ENCODE measurements around the gene BBS2. TPM values are rescaled to one million over a fixed set of nuclear protein-coding genes. Genes with fewer than 3 reads are reported as not detected.

Gene BBS2
- total RNA-seq, 2 experiments from 2014 or later: 13.9 to 18.3 TPM

DNA sequence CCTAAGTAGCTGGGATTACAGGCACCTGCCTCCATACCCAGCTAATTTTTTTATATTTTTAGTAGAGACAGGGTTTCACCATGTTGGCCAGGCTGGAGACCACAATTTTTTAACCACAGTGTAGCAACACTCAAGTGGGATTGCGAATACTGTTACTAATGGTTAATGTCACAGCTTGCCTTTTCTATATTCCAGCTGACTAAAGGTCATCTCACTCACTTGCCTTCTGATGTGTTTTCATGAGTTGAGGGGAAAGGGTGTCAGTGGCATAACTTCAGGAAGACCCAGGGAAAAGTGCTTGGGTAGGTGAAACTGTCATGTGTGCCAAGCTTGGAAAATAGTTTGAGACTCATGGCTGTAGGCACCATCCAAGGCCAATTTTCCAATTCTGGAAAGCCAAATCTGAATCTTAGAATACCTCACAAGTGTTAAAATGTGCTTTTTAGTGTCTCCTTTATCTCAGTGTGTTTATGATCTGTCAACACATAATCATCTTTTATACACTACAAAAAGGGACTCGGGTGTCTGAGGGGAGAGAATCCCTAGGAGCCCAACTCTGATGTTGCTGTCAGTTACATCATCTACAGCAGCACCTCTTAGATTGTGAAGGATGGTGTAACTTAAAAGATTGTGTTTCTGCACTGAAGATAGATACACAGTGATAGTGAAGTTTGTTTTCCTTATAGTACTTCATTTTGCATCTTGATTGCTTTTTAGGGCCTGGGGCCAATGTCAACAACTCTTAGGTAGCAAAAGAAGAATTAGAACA, 41.4 kb downstream of the BBS2 start:
- BruUV-seq (replicated peaks): no TSS peak
- no peaks in the 10 kb centered on the region for H4K20me1 ChIP-seq (ENCODE audit: insufficient read depth, low read length)
- peaks cover 70% of the 10 kb centered on the region for H3K36me3 ChIP-seq (ENCODE audit: insufficient read depth, low read length)
- H3K4me3 ChIP-seq (ENCODE audit: low read depth, low read length, poor library complexity, severe bottlenecking): no peak overlapping the region
- no peaks in the 10 kb centered on the region for H3K4me1 ChIP-seq (ENCODE audit: insufficient read depth, low read length, poor library complexity, severe bottlenecking)
- CTCF ChIA-PET (ENCODE audit: unreplicated experiment): interaction anchor here (0.6 kb wide), 1 partner anchor 211 kb away, joined by 6 read pairs; no protein-coding TSS in a partner anchor
- no peak overlapping the region for H3K4me2 ChIP-seq (ENCODE audit: low read length)
- H3K79me2 ChIP-seq (ENCODE audit: insufficient read depth, low read depth, low read length): no peaks in the 10 kb centered on the region
- no peaks in the 10 kb centered on the region for H3K9me3 ChIP-seq (ENCODE audit: low read length)
- POLR2A ChIA-PET: interaction anchor here (0.6 to 2.1 kb wide), 3 partner anchors 10 to 337 kb away, joined by 3 to 5 read pairs (median 3); no protein-coding TSS in a partner anchor
- no peaks in the 10 kb centered on the region for H3K9me2 ChIP-seq (ENCODE audit: insufficient read depth, low read length)
- H2AFZ ChIP-seq (ENCODE audit: low read length): no peak overlapping the region
- no peak overlapping the region for H3K27ac ChIP-seq (ENCODE audit: low read depth, low read length, poor library complexity, severe bottlenecking)
- no peak for TF ChIP-seq EZH2phosphoT487 (IDR thresholded peaks at IDR 0.05; ENCODE audit: borderline replicate concordance, low read depth, low read length)
- TF ChIP-seq, protein P1, sequence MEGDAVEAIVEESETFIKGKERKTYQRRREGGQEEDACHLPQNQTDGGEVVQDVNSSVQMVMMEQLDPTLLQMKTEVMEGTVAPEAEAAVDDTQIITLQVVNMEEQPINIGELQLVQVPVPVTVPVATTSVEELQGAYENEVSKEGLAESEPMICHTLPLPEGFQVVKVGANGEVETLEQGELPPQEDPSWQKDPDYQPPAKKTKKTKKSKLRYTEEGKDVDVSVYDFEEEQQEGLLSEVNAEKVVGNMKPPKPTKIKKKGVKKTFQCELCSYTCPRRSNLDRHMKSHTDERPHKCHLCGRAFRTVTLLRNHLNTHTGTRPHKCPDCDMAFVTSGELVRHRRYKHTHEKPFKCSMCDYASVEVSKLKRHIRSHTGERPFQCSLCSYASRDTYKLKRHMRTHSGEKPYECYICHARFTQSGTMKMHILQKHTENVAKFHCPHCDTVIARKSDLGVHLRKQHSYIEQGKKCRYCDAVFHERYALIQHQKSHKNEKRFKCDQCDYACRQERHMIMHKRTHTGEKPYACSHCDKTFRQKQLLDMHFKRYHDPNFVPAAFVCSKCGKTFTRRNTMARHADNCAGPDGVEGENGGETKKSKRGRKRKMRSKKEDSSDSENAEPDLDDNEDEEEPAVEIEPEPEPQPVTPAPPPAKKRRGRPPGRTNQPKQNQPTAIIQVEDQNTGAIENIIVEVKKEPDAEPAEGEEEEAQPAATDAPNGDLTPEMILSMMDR (conservative IDR thresholded peaks at IDR 0.05; ENCODE audit: low read length): no peak
- DNase-seq (ENCODE audit: low spot score): no peak
- intact Hi-C loops (cut with micrococcal nuclease; ENCODE audit: unreplicated experiment): no loop called here

DNA sequence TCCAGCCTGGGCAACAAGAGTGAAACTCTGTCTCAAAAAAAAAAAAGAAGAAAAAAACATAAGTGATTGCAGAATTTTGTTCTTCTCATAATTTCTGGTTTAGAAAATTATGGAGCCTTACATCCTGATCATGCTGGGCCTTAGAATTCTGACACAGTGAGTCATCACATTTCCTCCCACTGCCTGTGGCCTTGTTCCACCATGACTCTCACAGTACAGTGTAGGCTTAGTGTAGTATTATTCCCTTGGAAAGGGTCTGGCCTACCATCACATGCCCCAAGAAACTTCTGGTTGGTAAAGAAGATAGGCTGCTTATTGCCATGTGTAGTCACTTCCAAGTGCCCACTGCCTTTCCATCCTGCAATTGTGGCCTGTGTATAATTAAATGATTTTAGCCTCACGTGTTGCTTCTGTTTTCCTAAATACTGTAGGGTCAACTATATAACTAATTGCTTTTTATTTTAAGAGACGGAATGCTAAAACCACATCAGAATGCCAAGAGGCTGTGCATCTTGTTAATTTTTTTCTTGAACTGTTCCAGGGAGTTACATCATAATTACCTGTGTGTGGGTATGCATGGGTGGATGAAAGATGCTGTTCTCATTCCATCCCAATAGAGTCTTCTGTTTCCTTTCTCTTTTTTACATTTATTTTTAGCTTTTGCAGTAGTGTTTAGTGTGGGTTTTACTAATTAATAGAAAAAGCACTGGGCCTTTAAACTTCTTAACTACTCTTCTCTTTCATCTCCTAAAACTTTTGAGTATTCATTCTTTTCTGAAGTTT, 42.5 kb downstream of the BBS2 start:
- Histone ChIP-seq H3K9me2 (ENCODE audit: insufficient read depth, low read length) (no peaks in the 10 kb centered on the region), H3K4me3 (ENCODE audit: low read depth, low read length, poor library complexity, severe bottlenecking) (no peak overlapping the region), H3K36me3 (ENCODE audit: insufficient read depth, low read length) (peaks cover 81% of the 10 kb centered on the region), H3K9me3 (ENCODE audit: low read length) (no peaks in the 10 kb centered on the region), H2AFZ (ENCODE audit: low read length) (no peak overlapping the region), H3K4me1 (ENCODE audit: insufficient read depth, low read length, poor library complexity, severe bottlenecking) (no peaks in the 10 kb centered on the region), H3K79me2 (ENCODE audit: insufficient read depth, low read depth, low read length) (no peaks in the 10 kb centered on the region), H3K27ac (ENCODE audit: low read depth, low read length, poor library complexity, severe bottlenecking) (no peak overlapping the region), H3K4me2 (ENCODE audit: low read length) (no peak overlapping the region), H4K20me1 (ENCODE audit: insufficient read depth, low read length) (no peaks in the 10 kb centered on the region)
- ChIA-PET POLR2A (no interaction called here), CTCF (ENCODE audit: unreplicated experiment) (no interaction called here)
- DNase-seq (ENCODE audit: low spot score): no peak
- TF ChIP-seq EZH2phosphoT487 (IDR thresholded peaks at IDR 0.05; ENCODE audit: borderline replicate concordance, low read depth, low read length): no peak
- TF ChIP-seq, protein P1 (conservative IDR thresholded peaks at IDR 0.05; ENCODE audit: low read length): no peak
- intact Hi-C loops (cut with micrococcal nuclease; ENCODE audit: unreplicated experiment): no loop called here
- BruUV-seq (replicated peaks): TSS peak; percentile 70
